Transverse colon (tissue), 4 donors: ENCODE results near the gene NPAS3. TPM values are rescaled to one million over a fixed set of nuclear protein-coding genes. Genes with fewer than 3 reads are reported as not detected.

ENCODE experiments used
- DNase-seq: peaks from one replicate; pipeline ENCODE4 v3.0.0-alpha.2; 2019
- H3K27ac ChIP-seq, 4 donors: fragments of 200-600 bp; sonication (generic); 2 replicates each; pipeline ENCODE4 v1.5.1; 2016 to 2018; ENCODE audit warnings: inconsistent platforms in 4 of 4
- H3K27me3 ChIP-seq: fragments of 200-600 bp; sonication (generic); 2 replicates; pipeline ENCODE4 v1.5.1; 2017; ENCODE audit warnings: inconsistent platforms
- H3K36me3 ChIP-seq, 4 donors: fragments of 200-600 bp; sonication (generic); 2 replicates each; pipeline ENCODE4 v1.5.1; 2017 to 2019; ENCODE audit warnings: inconsistent platforms in 4 of 4
- H3K4me1 ChIP-seq, 4 donors: fragments of 200-600 bp; sonication (generic); 2 replicates each; pipeline ENCODE4 v1.5.1; 2017 to 2020; ENCODE audit warnings: inconsistent platforms in 4 of 4
- H3K4me3 ChIP-seq, 4 donors: fragments of 200-600 bp; sonication (generic); 1 replicate in 1 of 4; 2 replicates in 3 of 4; pipeline versions ENCODE4 v1.5.1 to v1.6.1; 2017 to 2019; ENCODE audit warnings: inconsistent platforms in 4 of 4
- H3K9me3 ChIP-seq, 2 donors: fragments of 200-600 bp; sonication (generic); 2 replicates each; pipeline ENCODE4 v1.5.1; 2017 to 2019; ENCODE audit warnings: inconsistent platforms in 2 of 2
- CTCF ChIP-seq, 5 experiments: fragments of 200-600 bp in 3 of 5; fragments of 450-650 bp in 2 of 5; sonication (generic) in 3 of 5; IDR thresholded peaks; 1 replicate in 2 of 5; 2 replicates in 3 of 5; pipeline ENCODE4 v1.5.1; 2016 to 2017; ENCODE audit warnings: antibody characterized with exemption in 5 of 5, inconsistent platforms in 3 of 5, mild to moderate bottlenecking in 2 of 5, moderate library complexity in 1 of 5
- EP300 ChIP-seq: sonication (generic); formaldehyde crosslinking; IDR thresholded peaks from one replicate; pipeline ENCODE4 v1.6.1; 2017; ENCODE audit warnings: antibody characterized with exemption, low read depth
- POLR2A ChIP-seq: fragments of 450-650 bp; IDR thresholded peaks from one replicate; pipeline ENCODE4 v1.6.1; 2016; ENCODE audit warnings: antibody characterized with exemption, mild to moderate bottlenecking, moderate library complexity
- POLR2AphosphoS5 ChIP-seq, 3 donors: sonication (generic); formaldehyde crosslinking; IDR thresholded peaks; one replicate each; pipeline ENCODE4 v1.6.1; 2016; ENCODE audit warnings: antibody characterized with exemption in 3 of 3
- WGBS, 2 donors: methylation state at CpG; one replicate each; pipeline ENCODE4 v1.1.5; 2018; ENCODE audit warnings: low coverage in 1 of 2; 5-methylcytosine and 5-hydroxymethylcytosine counted together
- in situ Hi-C, 4 donors: fragments of 200-750 bp; cut with MboI; loops; one replicate each; pipeline versions ENCODE4 v1.15.0 to v1.15.1; 2017; ENCODE audit warnings: low sequenced_read_pairs in 3 of 4, low pct_ligation_motif_present in 1 of 4, low pct_unique_long_range_greater_than_20kb in 1 of 4
- intact Hi-C: fragments of 100-400 bp; cut with DNase I; formaldehyde crosslinking; loops from one replicate; pipeline ENCODE4 v1.15.1; 2023; ENCODE audit warnings: low total_unique reads
- total RNA-seq, 4 donors: library from RNA; depleted of rRNA; stranded (reverse); fragments of >200 nt; gene quantifications; one replicate each; pipeline ENCODE4 v1.1.0, GENCODE V29; 2016

Gene NPAS3
- total RNA-seq, 4 donors from 2014 or later: 0.96 to 6.4 (median 1.8) TPM

- 85% methylated on average over 5 of the region's 5 CpGs; no CpG with 5 or more reads in 1 of the 2 donors for WGBS, 2 donors
- no peak for TF ChIP-seq POLR2A
- no peak for TF ChIP-seq EP300
- no peak for TF ChIP-seq CTCF (IDR thresholded peaks at IDR 0.05)
- TF ChIP-seq POLR2AphosphoS5 (IDR thresholded peaks at IDR 0.05): no peak
- in situ Hi-C loops: loop anchor here in 1 of 4 donors (25.0 kb wide), 1 partner anchor 299 kb away; no protein-coding TSS in a partner anchor
Observed at GRCh38 chr14:33488582-33488981, 549.9 kb downstream of the NPAS3 start.

GRCh38 chr14:33490555-33490954 is 551.9 kb downstream of the NPAS3 start:
- TF ChIP-seq POLR2A: no peak
- no peak for TF ChIP-seq EP300
- TF ChIP-seq CTCF (IDR thresholded peaks at IDR 0.05): no peak
- no peak for TF ChIP-seq POLR2AphosphoS5 (IDR thresholded peaks at IDR 0.05)
- DNase-seq: no peak
- no peak overlapping the region for H3K4me3 ChIP-seq
- no peak overlapping the region for H3K27ac ChIP-seq
- no peaks in the 10 kb centered on the region for H3K36me3 ChIP-seq
- 81 to 90% methylated on average over 2 to 4 of the region's 4 CpGs for WGBS, 2 donors
- no peaks in the 10 kb centered on the region for H3K27me3 ChIP-seq
- H3K9me3 ChIP-seq: no peaks in the 10 kb centered on the region
- in situ Hi-C loops: loop anchor here in 1 of 4 donors (25.0 kb wide), 1 partner anchor 297 kb away; no protein-coding TSS in a partner anchor
- H3K4me1 ChIP-seq: no peaks in the 10 kb centered on the region
- intact Hi-C loops: no loop called here

More at GRCh38 chr14:33488582-33488981, 549.9 kb downstream of the NPAS3 start:
- DNase-seq: no peak
- Histone ChIP-seq H3K27ac (no peak overlapping the region), H3K9me3 (no peaks in the 10 kb centered on the region), H3K4me3 (no peak overlapping the region), H3K36me3 (no peaks in the 10 kb centered on the region), H3K27me3 (no peaks in the 10 kb centered on the region), H3K4me1 (no peaks in the 10 kb centered on the region)
- intact Hi-C loops: no loop called here

GRCh38 chr14:33491112-33491511 is 552.4 kb downstream of the NPAS3 start:
- intact Hi-C loops (no loop called here), in situ Hi-C loops (loop anchor here in 1 of 4 donors (25.0 kb wide), 1 partner anchor 296 kb away; no protein-coding TSS in a partner anchor)
- DNase-seq: no peak
- Histone ChIP-seq H3K4me3 (no peak overlapping the region), H3K4me1 (no peaks in the 10 kb centered on the region), H3K9me3 (no peaks in the 10 kb centered on the region), H3K36me3 (no peaks in the 10 kb centered on the region), H3K27me3 (no peaks in the 10 kb centered on the region), H3K27ac (no peak overlapping the region)
- 76 to 89% methylated on average over 2 to 4 of the region's 4 CpGs for WGBS, 2 donors
- no peak for TF ChIP-seq EP300
- TF ChIP-seq POLR2A: no peak
- no peak for TF ChIP-seq CTCF (IDR thresholded peaks at IDR 0.05)
- no peak for TF ChIP-seq POLR2AphosphoS5 (IDR thresholded peaks at IDR 0.05)

GRCh38 chr14:33492491-33492890 is 553.8 kb downstream of the NPAS3 start:
- H3K9me3 ChIP-seq: no peaks in the 10 kb centered on the region
- TF ChIP-seq CTCF (IDR thresholded peaks at IDR 0.05) (no peak), POLR2A (no peak), EP300 (no peak), POLR2AphosphoS5 (IDR thresholded peaks at IDR 0.05) (no peak)
- no peak for DNase-seq
- intact Hi-C loops: no loop called here
- no peaks in the 10 kb centered on the region for H3K27me3 ChIP-seq
- H3K27ac ChIP-seq: no peak overlapping the region
- H3K4me1 ChIP-seq: no peaks in the 10 kb centered on the region
- in situ Hi-C loops: loop anchor here in 1 of 4 donors (25.0 kb wide), 1 partner anchor 295 kb away; no protein-coding TSS in a partner anchor
- WGBS, 2 donors: 73 to 89% methylated on average over 3 to 4 of the region's 4 CpGs
- no peaks in the 10 kb centered on the region for H3K36me3 ChIP-seq
- no peak overlapping the region for H3K4me3 ChIP-seq
